GM12878 (cell line): ENCODE data around the gene RCC1.

ENCODE experiments used
- CEBPB ChIP-seq, 2 experiments: fragments of 150-350 bp in 1 of 2; IDR thresholded peaks; 2 replicates each; pipeline ENCODE4 v1.6.1; 2012 to 2014; ENCODE audit warnings: low read depth in 2 of 2, low read length in 2 of 2, borderline replicate concordance in 1 of 2, inconsistent platforms in 1 of 2
- POLR2A ChIP-seq: IDR thresholded peaks from 2 replicates; pipeline ENCODE4 v1.6.1; 2011; ENCODE audit warnings: low read depth, mild to moderate bottlenecking, low read length
- TF ChIP-seq, protein P1 (sequence below), 3 experiments: IDR thresholded peaks in 2 of 3; conservative IDR thresholded peaks in 1 of 3; 2 replicates each; pipeline ENCODE4 v1.5.1; 2011; ENCODE audit warnings: low read depth in 3 of 3, low read length in 3 of 3, mild to moderate bottlenecking in 3 of 3, control low read depth in 2 of 3, moderate library complexity in 2 of 3, inconsistent platforms in 1 of 3, mixed read lengths in 1 of 3; ENCODE audit not compliant: control insufficient read depth in 2 of 3, insufficient read depth in 1 of 3; ENCODE audit errors: extremely low read depth in 1 of 3

DNA sequence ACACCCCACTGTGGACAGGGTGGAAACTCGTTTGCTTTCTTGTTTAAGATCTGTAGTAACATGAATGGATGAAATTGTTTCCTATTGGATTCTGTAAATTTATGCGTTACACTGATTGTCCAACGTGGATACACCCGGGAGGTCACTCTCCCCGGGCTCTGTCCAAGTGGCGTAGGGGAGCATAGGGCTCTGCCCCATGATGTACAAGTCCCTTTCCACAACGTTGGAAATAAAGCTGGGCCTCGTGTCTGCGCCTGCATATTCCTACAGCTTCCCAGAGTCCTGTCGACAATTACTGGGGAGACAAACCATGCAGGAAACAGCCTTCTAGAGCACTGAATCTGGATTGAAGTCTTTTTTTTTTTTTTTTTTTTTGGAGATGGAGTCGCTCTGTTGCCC lies 1.4 kb downstream of the RCC1 start:
- TF ChIP-seq CEBPB (IDR thresholded peaks at IDR 0.05; ENCODE audit: borderline replicate concordance in 1 of 2, low read depth in 2 of 2, low read length in 2 of 2), result no peak
- no peak; the same call in 1 of the 2 replicates for TF ChIP-seq POLR2A
- TF ChIP-seq, protein P1, sequence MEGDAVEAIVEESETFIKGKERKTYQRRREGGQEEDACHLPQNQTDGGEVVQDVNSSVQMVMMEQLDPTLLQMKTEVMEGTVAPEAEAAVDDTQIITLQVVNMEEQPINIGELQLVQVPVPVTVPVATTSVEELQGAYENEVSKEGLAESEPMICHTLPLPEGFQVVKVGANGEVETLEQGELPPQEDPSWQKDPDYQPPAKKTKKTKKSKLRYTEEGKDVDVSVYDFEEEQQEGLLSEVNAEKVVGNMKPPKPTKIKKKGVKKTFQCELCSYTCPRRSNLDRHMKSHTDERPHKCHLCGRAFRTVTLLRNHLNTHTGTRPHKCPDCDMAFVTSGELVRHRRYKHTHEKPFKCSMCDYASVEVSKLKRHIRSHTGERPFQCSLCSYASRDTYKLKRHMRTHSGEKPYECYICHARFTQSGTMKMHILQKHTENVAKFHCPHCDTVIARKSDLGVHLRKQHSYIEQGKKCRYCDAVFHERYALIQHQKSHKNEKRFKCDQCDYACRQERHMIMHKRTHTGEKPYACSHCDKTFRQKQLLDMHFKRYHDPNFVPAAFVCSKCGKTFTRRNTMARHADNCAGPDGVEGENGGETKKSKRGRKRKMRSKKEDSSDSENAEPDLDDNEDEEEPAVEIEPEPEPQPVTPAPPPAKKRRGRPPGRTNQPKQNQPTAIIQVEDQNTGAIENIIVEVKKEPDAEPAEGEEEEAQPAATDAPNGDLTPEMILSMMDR (IDR thresholded peaks at IDR 0.05 in 2 of 3, conservative IDR thresholded peaks at IDR 0.05 in 1 of 3; ENCODE audit: control insufficient read depth in 2 of 3, extremely low read depth in 1 of 3, insufficient read depth in 1 of 3, low read depth in 3 of 3, low read length in 3 of 3), result no peak
